IMR-90 (cell line): ENCODE data around the gene MRPL1. TPM values are rescaled to one million over a fixed set of nuclear protein-coding genes. Genes with fewer than 3 reads are reported as not detected.

Experiments
- ATAC-seq: fragments of 200-7000 bp; cut with Tn5 transposase; 2 replicates; pipeline ENCODE4 v1.9.1; 2020; ENCODE audit warnings: low read depth, mild to moderate bottlenecking, moderate library complexity
- BruUV-seq: library from RNA; stranded (reverse); fragments of 400-500 nt; replicated peaks from 2 replicates; lab custom pipeline; 2021; lab: Mats Ljungman, UMichigan
- CTCF ChIA-PET: fragments of 300-600 bp; formaldehyde crosslinking; extraction: SDS; loops from one replicate; lab custom pipeline; 2021; ENCODE audit warnings: antibody characterized with exemption; lab: Yijun Ruan, JAX
- POLR2A ChIA-PET: fragments of 300-600 bp; sonication (Branson Sonifier 250); formaldehyde crosslinking; loops from one replicate; lab custom pipeline; 2022; ENCODE audit warnings: antibody characterized with exemption; ENCODE audit not compliant: unreplicated experiment; lab: Charles Lee
- DNase-seq: peaks from one replicate; pipeline ENCODE4 v3.0.0; 2013
- H2AFZ ChIP-seq: replicated peaks from 2 replicates; pipeline ENCODE3; 2013; ENCODE audit warnings: low read length, mild to moderate bottlenecking; ENCODE audit not compliant: poor library complexity
- H2AK5ac ChIP-seq: 2 replicates; pipeline ENCODE4 v1.6.1; 2013; ENCODE audit warnings: low read depth, low read length, inconsistent platforms
- H2AK9ac ChIP-seq: replicated peaks from 2 replicates; pipeline ENCODE3; 2013; ENCODE audit warnings: mild to moderate bottlenecking, low read depth, low read length, moderate library complexity; ENCODE audit not compliant: poor library complexity
- H2BK120ac ChIP-seq: 2 replicates; pipeline ENCODE4 v1.6.1; 2013; ENCODE audit warnings: low read depth, low read length, inconsistent platforms
- H2BK15ac ChIP-seq: 3 replicates; pipeline ENCODE4 v1.6.1; 2013; ENCODE audit warnings: low read depth, low read length, inconsistent platforms
- H2BK20ac ChIP-seq: 2 replicates; pipeline ENCODE4 v1.6.1; 2013; ENCODE audit warnings: low read depth, mild to moderate bottlenecking, inconsistent platforms, low read length, moderate library complexity
- H2BK5ac ChIP-seq: 2 replicates; pipeline ENCODE4 v1.6.1; 2013; ENCODE audit warnings: mild to moderate bottlenecking, low read depth, low read length, inconsistent platforms; ENCODE audit not compliant: poor library complexity, severe bottlenecking
- H3K14ac ChIP-seq: replicated peaks from 2 replicates; pipeline ENCODE4 v1.6.1; 2013; ENCODE audit warnings: low read depth, low read length, inconsistent platforms
- H3K18ac ChIP-seq: 2 replicates; pipeline ENCODE4 v1.6.1; 2013; ENCODE audit warnings: low read depth, low read length, control low read depth
- H3K23ac ChIP-seq: 2 replicates; pipeline ENCODE4 v1.6.1; 2013; ENCODE audit warnings: low read depth, low read length, inconsistent platforms
- H3K27ac ChIP-seq: 2 replicates; pipeline ENCODE4 v1.5.1; 2013; ENCODE audit warnings: mild to moderate bottlenecking, control low read depth, low read length; ENCODE audit not compliant: insufficient read depth
- H3K27me3 ChIP-seq: 2 replicates; pipeline ENCODE4 v1.6.1; 2013; ENCODE audit warnings: low read length; ENCODE audit not compliant: control insufficient read depth, insufficient read depth
- H3K36me3 ChIP-seq: 2 replicates; pipeline ENCODE4 v1.6.1; 2013; ENCODE audit warnings: low read length, mixed read lengths; ENCODE audit not compliant: control insufficient read depth, insufficient read depth
- H3K4ac ChIP-seq: 2 replicates; pipeline ENCODE4 v1.6.1; 2013; ENCODE audit warnings: low read depth, low read length, inconsistent platforms
- H3K4me1 ChIP-seq: 2 replicates; pipeline ENCODE4 v1.6.1; 2013; ENCODE audit warnings: low read length, mixed read lengths; ENCODE audit not compliant: control insufficient read depth, insufficient read depth
- H3K4me2 ChIP-seq: 2 replicates; pipeline ENCODE4 v1.6.1; 2013; ENCODE audit warnings: low read depth, mild to moderate bottlenecking, control low read depth, low read length, moderate library complexity
- H3K4me3 ChIP-seq: 2 replicates; pipeline ENCODE4 v1.5.1; 2013; ENCODE audit warnings: low read depth, mild to moderate bottlenecking, control low read depth, low read length, moderate library complexity; ENCODE audit not compliant: insufficient read depth
- H3K56ac ChIP-seq: 2 replicates; pipeline ENCODE4 v1.6.1; 2013; ENCODE audit warnings: low read length, inconsistent platforms; ENCODE audit not compliant: insufficient read depth; ENCODE audit errors: extremely low read depth
- H3K79me1 ChIP-seq, 2 experiments: 2 replicates each; pipeline ENCODE4 v1.6.1; 2013; ENCODE audit warnings: low read length in 2 of 2, inconsistent platforms in 1 of 2, low read depth in 1 of 2
- H3K9ac ChIP-seq: 2 replicates; pipeline ENCODE4 v1.6.1; 2013; ENCODE audit warnings: low read depth, low read length, control low read depth
- H3K9me1 ChIP-seq: 2 replicates; pipeline ENCODE4 v1.6.1; 2013; ENCODE audit warnings: low read length, inconsistent platforms; ENCODE audit not compliant: insufficient read depth
- H3K9me3 ChIP-seq: 2 replicates; pipeline ENCODE4 v1.6.1; 2013; ENCODE audit warnings: low read length; ENCODE audit not compliant: control insufficient read depth, insufficient read depth
- H4K20me1 ChIP-seq: 2 replicates; pipeline ENCODE4 v1.6.1; 2013; ENCODE audit warnings: low read length, inconsistent platforms; ENCODE audit not compliant: insufficient read depth
- H4K5ac ChIP-seq: 2 replicates; pipeline ENCODE4 v1.6.1; 2013; ENCODE audit warnings: mild to moderate bottlenecking, low read depth, low read length, control low read depth
- H4K8ac ChIP-seq, 2 experiments: 2 replicates each; pipeline ENCODE4 v1.6.1; 2013; ENCODE audit warnings: low read depth in 2 of 2, low read length in 2 of 2, control low read depth in 1 of 2, inconsistent platforms in 1 of 2
- H4K91ac ChIP-seq: 2 replicates; pipeline ENCODE4 v1.6.1; 2013; ENCODE audit warnings: low read depth, low read length, inconsistent platforms; ENCODE audit not compliant: insufficient read depth
- BHLHE40 ChIP-seq: fragments of 150-350 bp; IDR thresholded peaks from 2 replicates; pipeline ENCODE4 v1.6.1; 2016; ENCODE audit warnings: mild to moderate bottlenecking, low read depth, low read length
- CEBPB ChIP-seq: IDR thresholded peaks from 2 replicates; pipeline ENCODE4 v1.6.1; 2012; ENCODE audit warnings: low read depth, low read length, improper control_type of control experiment
- CHD1 ChIP-seq: IDR thresholded peaks from 2 replicates; pipeline ENCODE4 v1.6.1; 2012; ENCODE audit warnings: low read depth, low read length, improper control_type of control experiment
- FOS ChIP-seq: fragments of 150-350 bp; IDR thresholded peaks from 2 replicates; pipeline ENCODE4 v1.6.1; 2016; ENCODE audit warnings: low read depth, low read length
- MAFK ChIP-seq: IDR thresholded peaks from 2 replicates; pipeline ENCODE4 v1.6.1; 2012; ENCODE audit warnings: low read depth, low read length, improper control_type of control experiment
- MAZ ChIP-seq: IDR thresholded peaks from 2 replicates; pipeline ENCODE4 v1.6.1; 2012; ENCODE audit warnings: low read depth, mild to moderate bottlenecking, low read length, improper control_type of control experiment, moderate library complexity, borderline replicate concordance
- MXI1 ChIP-seq: IDR thresholded peaks from 2 replicates; pipeline ENCODE4 v1.6.1; 2012; ENCODE audit warnings: low read depth, mild to moderate bottlenecking, low read length, moderate library complexity, borderline replicate concordance
- NFE2L2 ChIP-seq: fragments of 150-350 bp; IDR thresholded peaks from 2 replicates; pipeline ENCODE4 v1.6.1; 2016; ENCODE audit warnings: low read depth, mild to moderate bottlenecking, low read length
- POLR2A ChIP-seq: IDR thresholded peaks from 2 replicates; pipeline ENCODE4 v1.6.1; 2012; ENCODE audit warnings: mild to moderate bottlenecking, low read depth, low read length
- RAD21 ChIP-seq: IDR thresholded peaks from 2 replicates; pipeline ENCODE4 v1.6.1; 2012; ENCODE audit warnings: low read length, improper control_type of control experiment
- RCOR1 ChIP-seq: IDR thresholded peaks from 2 replicates; pipeline ENCODE4 v1.6.1; 2012; ENCODE audit warnings: mild to moderate bottlenecking, low read length, improper control_type of control experiment; ENCODE audit not compliant: insufficient replicate concordance
- RFX5 ChIP-seq: IDR thresholded peaks from 2 replicates; pipeline ENCODE4 v1.8.0; 2012; ENCODE audit warnings: low read depth, mild to moderate bottlenecking, low read length, moderate library complexity
- SMC3 ChIP-seq: fragments of 150-350 bp; IDR thresholded peaks from 2 replicates; pipeline ENCODE4 v1.6.1; 2016; ENCODE audit warnings: low read depth, mild to moderate bottlenecking, antibody characterized with exemption, low read length, moderate library complexity
- WGBS, 2 experiments: methylation state at CpG; one replicate each; pipeline versions ENCODE4 v1.1.5 to v1.1.7; 2013; ENCODE audit warnings: missing lambda C conversion rate in 2 of 2; ENCODE audit not compliant: insufficient read length in 1 of 2; ENCODE audit errors: extremely low coverage in 2 of 2; 5-methylcytosine and 5-hydroxymethylcytosine counted together
- dilution Hi-C: fragments of 300-500 bp; cut with HindIII; formaldehyde crosslinking; loops from one replicate; pipeline ENCODE4 v1.14.3; 2018; ENCODE audit warnings: low sequenced_read_pairs; ENCODE audit not compliant: unreplicated experiment
- in situ Hi-C: fragments of 300-500 bp; cut with MboI; formaldehyde crosslinking; loops from 3 replicates; pipeline ENCODE4 v1.14.3; 2019; ENCODE audit warnings: low sequenced_read_pairs, inconsistent platforms, mixed read lengths
- intact Hi-C: fragments of 100-400 bp; cut with micrococcal nuclease; formaldehyde crosslinking; loops from 2 replicates; pipeline ENCODE4 v1.10.0; 2022
- polyA plus RNA-seq, 3 experiments: library from polyadenylated mRNA; depleted of rRNA; stranded (reverse); fragments of >200 nt; gene quantifications; 2 replicates each; pipeline ENCODE4 v1.2.3, GENCODE V29; 2012; ENCODE audit warnings: low replicate concordance in 1 of 3
- total RNA-seq: library from RNA; depleted of rRNA; stranded (reverse); fragments of >200 nt; gene quantifications from 2 replicates; pipeline ENCODE4 v1.2.3, GENCODE V29; 2012
- TF ChIP-seq, protein P1 (sequence below): conservative IDR thresholded peaks from 2 replicates; pipeline ENCODE4 v1.5.1; 2012; ENCODE audit warnings: mild to moderate bottlenecking, low read depth, low read length, improper control_type of control experiment
- TF ChIP-seq, protein P2 (sequence below): fragments of 150-350 bp; IDR thresholded peaks from 2 replicates; pipeline ENCODE4 v1.6.1; 2016; ENCODE audit warnings: low read depth, mild to moderate bottlenecking, low read length, moderate library complexity, borderline replicate concordance
- TF ChIP-seq, protein P3 (sequence below): fragments of 150-350 bp; IDR thresholded peaks from 2 replicates; pipeline ENCODE4 v1.6.1; 2017; ENCODE audit warnings: mild to moderate bottlenecking, antibody characterized with exemption, low read length, low read depth

Gene MRPL1
- total and polyA plus RNA-seq, 2 of the 4 experiments (the other 2 are of a cell fraction), result 13.4 to 22.5 TPM

DNA sequence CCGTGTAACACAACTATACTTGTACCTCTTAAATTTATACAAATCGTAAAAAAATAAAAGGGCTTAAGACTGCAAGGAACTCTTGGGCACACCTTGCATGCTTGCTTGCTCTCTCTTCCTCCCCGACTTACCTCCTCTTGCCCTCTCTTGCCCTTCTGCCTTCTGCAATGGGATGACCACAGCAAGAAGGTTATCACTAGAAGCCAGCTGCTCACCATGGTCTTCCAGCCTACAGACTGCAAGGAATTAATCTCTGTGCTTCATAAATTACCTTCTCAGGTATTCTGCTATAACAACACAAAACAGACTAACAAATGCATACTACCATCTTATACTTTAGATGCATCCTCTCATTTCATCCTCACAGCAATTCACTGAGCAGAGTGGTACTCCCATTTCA is 92.1 kb downstream of the MRPL1 start:
- Histone ChIP-seq H3K4me3 (no peak overlapping the region), H4K91ac (no peak overlapping the region), H2BK120ac (no peak overlapping the region), H3K23ac (no peak overlapping the region), H2BK20ac (no peak overlapping the region), H3K27ac (no peak overlapping the region), H3K56ac (no peak overlapping the region), H2AK5ac (no peak overlapping the region), H3K9me1 (peaks cover 3% of the 10 kb centered on the region; the same call in 1 of the 2 replicates), H3K4ac (no peak overlapping the region), H3K14ac (no peak overlapping the region), H2AK9ac (no peak overlapping the region), H3K4me2 (no peak overlapping the region), H4K5ac (no peak overlapping the region), H3K36me3 (peaks cover 2% of the 10 kb centered on the region), H3K79me1 (no peaks in the 10 kb centered on the region; a peak in 1 of 4 replicates), H2BK15ac (no peak overlapping the region), H4K8ac (no peak overlapping the region), H3K9me3 (no peaks in the 10 kb centered on the region), H3K9ac (no peak overlapping the region), H3K27me3 (no peaks in the 10 kb centered on the region), H4K20me1 (no peaks in the 10 kb centered on the region), H3K4me1 (no peaks in the 10 kb centered on the region), H2AFZ (no peak overlapping the region), H2BK5ac (no peak overlapping the region), H3K18ac (no peak overlapping the region)
- BruUV-seq, result no TSS peak
- intact Hi-C loops (loop anchor here (5.0 to 10.0 kb wide), 2 partner anchors 658 to 820 kb away; partner anchors contain the start of gene BMP2K), dilution Hi-C loops (no loop called here), in situ Hi-C loops (loop anchor here (10.0 to 25.0 kb wide), 2 partner anchors 560 to 908 kb away; no protein-coding TSS in a partner anchor)
- POLR2A ChIA-PET, result no interaction called here
- DNase-seq, result no peak
- TF ChIP-seq SMC3 (no peak), MAZ (no peak), RAD21 (no peak), RFX5 (no peak), BHLHE40 (no peak), POLR2A (no peak), RCOR1 (no peak), MAFK (no peak), CEBPB (no peak), FOS (no peak), CHD1 (no peak), NFE2L2 (no peak), MXI1 (no peak)
- TF ChIP-seq, protein P1, sequence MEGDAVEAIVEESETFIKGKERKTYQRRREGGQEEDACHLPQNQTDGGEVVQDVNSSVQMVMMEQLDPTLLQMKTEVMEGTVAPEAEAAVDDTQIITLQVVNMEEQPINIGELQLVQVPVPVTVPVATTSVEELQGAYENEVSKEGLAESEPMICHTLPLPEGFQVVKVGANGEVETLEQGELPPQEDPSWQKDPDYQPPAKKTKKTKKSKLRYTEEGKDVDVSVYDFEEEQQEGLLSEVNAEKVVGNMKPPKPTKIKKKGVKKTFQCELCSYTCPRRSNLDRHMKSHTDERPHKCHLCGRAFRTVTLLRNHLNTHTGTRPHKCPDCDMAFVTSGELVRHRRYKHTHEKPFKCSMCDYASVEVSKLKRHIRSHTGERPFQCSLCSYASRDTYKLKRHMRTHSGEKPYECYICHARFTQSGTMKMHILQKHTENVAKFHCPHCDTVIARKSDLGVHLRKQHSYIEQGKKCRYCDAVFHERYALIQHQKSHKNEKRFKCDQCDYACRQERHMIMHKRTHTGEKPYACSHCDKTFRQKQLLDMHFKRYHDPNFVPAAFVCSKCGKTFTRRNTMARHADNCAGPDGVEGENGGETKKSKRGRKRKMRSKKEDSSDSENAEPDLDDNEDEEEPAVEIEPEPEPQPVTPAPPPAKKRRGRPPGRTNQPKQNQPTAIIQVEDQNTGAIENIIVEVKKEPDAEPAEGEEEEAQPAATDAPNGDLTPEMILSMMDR, result no peak
- TF ChIP-seq, protein P2, sequence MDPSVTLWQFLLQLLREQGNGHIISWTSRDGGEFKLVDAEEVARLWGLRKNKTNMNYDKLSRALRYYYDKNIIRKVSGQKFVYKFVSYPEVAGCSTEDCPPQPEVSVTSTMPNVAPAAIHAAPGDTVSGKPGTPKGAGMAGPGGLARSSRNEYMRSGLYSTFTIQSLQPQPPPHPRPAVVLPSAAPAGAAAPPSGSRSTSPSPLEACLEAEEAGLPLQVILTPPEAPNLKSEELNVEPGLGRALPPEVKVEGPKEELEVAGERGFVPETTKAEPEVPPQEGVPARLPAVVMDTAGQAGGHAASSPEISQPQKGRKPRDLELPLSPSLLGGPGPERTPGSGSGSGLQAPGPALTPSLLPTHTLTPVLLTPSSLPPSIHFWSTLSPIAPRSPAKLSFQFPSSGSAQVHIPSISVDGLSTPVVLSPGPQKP, result no peak
- TF ChIP-seq, protein P3, sequence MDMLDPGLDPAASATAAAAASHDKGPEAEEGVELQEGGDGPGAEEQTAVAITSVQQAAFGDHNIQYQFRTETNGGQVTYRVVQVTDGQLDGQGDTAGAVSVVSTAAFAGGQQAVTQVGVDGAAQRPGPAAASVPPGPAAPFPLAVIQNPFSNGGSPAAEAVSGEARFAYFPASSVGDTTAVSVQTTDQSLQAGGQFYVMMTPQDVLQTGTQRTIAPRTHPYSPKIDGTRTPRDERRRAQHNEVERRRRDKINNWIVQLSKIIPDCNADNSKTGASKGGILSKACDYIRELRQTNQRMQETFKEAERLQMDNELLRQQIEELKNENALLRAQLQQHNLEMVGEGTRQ, result no peak
- WGBS, 2 experiments, result 92% methylated on average over 1 of the region's 3 CpGs; no CpG with 5 or more reads in 1 of the 2 experiments
- CTCF ChIA-PET, result no interaction called here
- no peak for ATAC-seq
